Esophagus muscularis mucosa (tissue), 4 donors: ENCODE measurements around the gene SDK1. TPM values are rescaled to one million over a fixed set of nuclear protein-coding genes. Genes with fewer than 3 reads are reported as not detected.

Experiments used
- DNase-seq: peaks from one replicate; pipeline ENCODE4 v3.0.0-alpha.2; 2017; ENCODE audit errors: extremely low spot score
- H3K27ac ChIP-seq, 4 donors: fragments of 200-600 bp; sonication (generic); replicated peaks in 1 of 4; 1 replicate in 3 of 4; 2 replicates in 1 of 4; pipeline ENCODE4 v1.5.1; 2016 to 2019; ENCODE audit warnings: mild to moderate bottlenecking in 1 of 4
- H3K27me3 ChIP-seq, 4 donors: fragments of 200-600 bp; sonication (generic); one replicate each; pipeline versions ENCODE4 v1.5.1 to v1.6.0; 2016 to 2019
- H3K36me3 ChIP-seq, 4 donors: fragments of 200-600 bp; sonication (generic); one replicate each; pipeline ENCODE4 v1.5.1; 2016 to 2019
- H3K4me1 ChIP-seq, 4 donors: fragments of 200-600 bp; sonication (generic); one replicate each; pipeline ENCODE4 v1.5.1; 2016 to 2019
- H3K4me3 ChIP-seq, 4 donors: fragments of 200-600 bp; sonication (generic); 1 replicate in 2 of 4; 2 replicates in 2 of 4; pipeline ENCODE4 v1.5.1; 2016 to 2019; ENCODE audit warnings: mild to moderate bottlenecking in 4 of 4, moderate library complexity in 1 of 4
- H3K9me3 ChIP-seq, 4 donors: fragments of 200-600 bp; sonication (generic); 1 replicate in 3 of 4; 2 replicates in 1 of 4; pipeline ENCODE4 v1.5.1; 2016 to 2019
- EP300 ChIP-seq: sonication (generic); formaldehyde crosslinking; IDR thresholded peaks from one replicate; pipeline ENCODE4 v1.6.1; 2017; ENCODE audit warnings: antibody characterized with exemption
- POLR2A ChIP-seq: fragments of 450-650 bp; IDR thresholded peaks from one replicate; pipeline ENCODE4 v1.6.1; 2017; ENCODE audit warnings: antibody characterized with exemption, moderate library complexity, mild to moderate bottlenecking, low read depth
- POLR2AphosphoS5 ChIP-seq, 2 donors: sonication (generic); formaldehyde crosslinking; IDR thresholded peaks; one replicate each; pipeline ENCODE4 v1.6.1; 2017; ENCODE audit warnings: antibody characterized with exemption in 2 of 2
- WGBS: methylation state at CpG from one replicate; pipeline ENCODE4 v1.1.5; 2018; 5-methylcytosine and 5-hydroxymethylcytosine counted together
- intact Hi-C: fragments of 100-400 bp; cut with DNase I; formaldehyde crosslinking; loops from one replicate; pipeline ENCODE4 v1.15.1; 2023
- total RNA-seq, 4 donors: library from RNA; depleted of rRNA; stranded (reverse); fragments of >200 nt; gene quantifications; one replicate each; pipeline versions ENCODE4 v1.1.0 to v1.2.1, GENCODE V29; 2016
- TF ChIP-seq, protein P1 (sequence below), 3 experiments: fragments of 200-600 bp in 2 of 3; fragments of 450-650 bp in 1 of 3; sonication (generic) in 2 of 3; IDR thresholded peaks; one replicate each; pipeline ENCODE4 v1.5.1; 2017 to 2019; ENCODE audit warnings: antibody characterized with exemption in 3 of 3, mild to moderate bottlenecking in 2 of 3, moderate library complexity in 1 of 3

SDK1 gene
- total RNA-seq, 4 donors from 2014 or later = 7.8 to 18.6 (median 12.0) TPM

GRCh38 chr7:3958109-3958483 is 657.0 kb downstream of the SDK1 start:
- no peak overlapping the region for H3K27ac ChIP-seq
- TF ChIP-seq POLR2A (no peak), EP300 (no peak), POLR2AphosphoS5 (IDR thresholded peaks at IDR 0.05) (no peak)
- TF ChIP-seq, protein P1, sequence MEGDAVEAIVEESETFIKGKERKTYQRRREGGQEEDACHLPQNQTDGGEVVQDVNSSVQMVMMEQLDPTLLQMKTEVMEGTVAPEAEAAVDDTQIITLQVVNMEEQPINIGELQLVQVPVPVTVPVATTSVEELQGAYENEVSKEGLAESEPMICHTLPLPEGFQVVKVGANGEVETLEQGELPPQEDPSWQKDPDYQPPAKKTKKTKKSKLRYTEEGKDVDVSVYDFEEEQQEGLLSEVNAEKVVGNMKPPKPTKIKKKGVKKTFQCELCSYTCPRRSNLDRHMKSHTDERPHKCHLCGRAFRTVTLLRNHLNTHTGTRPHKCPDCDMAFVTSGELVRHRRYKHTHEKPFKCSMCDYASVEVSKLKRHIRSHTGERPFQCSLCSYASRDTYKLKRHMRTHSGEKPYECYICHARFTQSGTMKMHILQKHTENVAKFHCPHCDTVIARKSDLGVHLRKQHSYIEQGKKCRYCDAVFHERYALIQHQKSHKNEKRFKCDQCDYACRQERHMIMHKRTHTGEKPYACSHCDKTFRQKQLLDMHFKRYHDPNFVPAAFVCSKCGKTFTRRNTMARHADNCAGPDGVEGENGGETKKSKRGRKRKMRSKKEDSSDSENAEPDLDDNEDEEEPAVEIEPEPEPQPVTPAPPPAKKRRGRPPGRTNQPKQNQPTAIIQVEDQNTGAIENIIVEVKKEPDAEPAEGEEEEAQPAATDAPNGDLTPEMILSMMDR (IDR thresholded peaks at IDR 0.05) = no peak
- no peak for DNase-seq

GRCh38 chr7:3959364-3959763 is 658.3 kb downstream of the SDK1 start:
- intact Hi-C loops = no loop called here
- Histone ChIP-seq H3K4me3 (no peak overlapping the region), H3K4me1 (no peaks in the 10 kb centered on the region), H3K36me3 (no peaks in the 10 kb centered on the region), H3K27me3 (no peaks in the 10 kb centered on the region), H3K27ac (no peak overlapping the region), H3K9me3 (no peaks in the 10 kb centered on the region)
- 97% methylated on average over 6 of the region's 6 CpGs for WGBS
- no peak for DNase-seq
- TF ChIP-seq POLR2AphosphoS5 (IDR thresholded peaks at IDR 0.05) = no peak
- no peak for TF ChIP-seq EP300
- TF ChIP-seq, protein P1 (IDR thresholded peaks at IDR 0.05) = no peak
- TF ChIP-seq POLR2A = no peak

More at GRCh38 chr7:3958109-3958483, 657.0 kb downstream of the SDK1 start:
- no peaks in the 10 kb centered on the region for H3K27me3 ChIP-seq
- intact Hi-C loops = no loop called here
- 75% methylated on average over 5 of the region's 5 CpGs for WGBS
- no peaks in the 10 kb centered on the region for H3K4me1 ChIP-seq
- H3K36me3 ChIP-seq = no peaks in the 10 kb centered on the region
- no peaks in the 10 kb centered on the region for H3K9me3 ChIP-seq
- no peak overlapping the region for H3K4me3 ChIP-seq

DNA sequence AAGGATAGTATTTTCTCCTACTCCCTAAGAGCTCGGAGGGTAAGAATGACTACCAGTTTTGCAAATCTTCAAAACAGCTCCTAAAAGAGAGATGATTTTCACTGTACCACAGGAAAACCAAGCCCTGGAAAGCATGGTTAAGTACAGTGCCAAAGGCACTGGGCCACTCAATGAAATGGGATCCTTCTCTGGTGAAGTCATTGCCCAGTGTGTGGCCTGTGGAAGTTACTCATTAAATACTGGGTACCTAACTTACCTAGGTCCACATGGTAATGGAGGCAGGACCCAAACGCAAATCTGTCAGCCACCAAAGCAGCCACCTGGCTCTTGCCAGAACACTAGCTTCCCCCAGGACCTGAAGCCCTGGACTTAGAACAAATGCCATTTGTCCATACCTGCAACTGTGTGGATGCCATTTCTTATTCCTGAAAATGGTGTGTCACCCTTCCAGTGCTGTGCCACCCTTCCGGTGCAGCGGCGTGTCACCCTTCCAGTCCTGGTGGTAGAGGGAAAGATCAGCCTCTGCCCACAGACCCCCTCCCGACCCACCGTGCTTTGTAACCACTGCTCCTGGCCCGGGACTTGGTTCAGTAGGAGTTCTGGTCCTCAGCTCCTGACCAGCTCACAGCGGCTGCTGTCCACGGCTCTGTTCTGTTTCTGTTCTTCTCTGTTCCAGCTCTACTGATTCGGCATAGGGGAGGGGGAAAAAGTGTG is 659.2 kb downstream of the SDK1 start:
- Histone ChIP-seq H3K36me3 (no peaks in the 10 kb centered on the region), H3K27me3 (no peaks in the 10 kb centered on the region), H3K4me3 (no peak overlapping the region), H3K9me3 (no peaks in the 10 kb centered on the region), H3K27ac (no peak overlapping the region), H3K4me1 (no peaks in the 10 kb centered on the region)
- TF ChIP-seq, protein P1 (IDR thresholded peaks at IDR 0.05) = no peak
- no peak for TF ChIP-seq POLR2A
- TF ChIP-seq EP300 = no peak
- TF ChIP-seq POLR2AphosphoS5 (IDR thresholded peaks at IDR 0.05) = no peak
- no peak for DNase-seq
- intact Hi-C loops = no loop called here
- WGBS = 93% methylated on average over 11 of the region's 11 CpGs

DNA sequence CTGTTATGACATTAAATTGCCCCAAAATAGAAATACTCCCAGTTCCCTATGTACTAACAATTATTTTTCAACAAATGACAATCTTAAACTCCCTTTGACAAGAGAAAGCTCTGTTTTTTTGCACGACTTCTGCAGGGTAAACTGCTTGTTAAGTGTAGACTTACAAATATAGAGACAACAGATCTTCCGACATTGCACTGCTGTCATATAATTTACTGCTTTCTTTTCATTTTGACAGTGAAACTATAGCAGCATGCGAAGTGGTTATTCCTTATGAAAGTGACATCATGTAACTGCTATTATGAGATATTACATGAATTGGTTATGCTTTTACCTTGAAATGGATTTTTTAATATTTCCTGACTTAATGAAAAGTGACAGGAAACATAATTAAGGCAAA is 659.9 kb downstream of the SDK1 start:
- H3K4me1 ChIP-seq = no peaks in the 10 kb centered on the region
- intact Hi-C loops = no loop called here
- no peaks in the 10 kb centered on the region for H3K27me3 ChIP-seq
- no peak overlapping the region for H3K4me3 ChIP-seq
- H3K9me3 ChIP-seq = no peaks in the 10 kb centered on the region
- no peaks in the 10 kb centered on the region for H3K36me3 ChIP-seq
- no peak for DNase-seq
- 88% methylated on average over 3 of the region's 3 CpGs for WGBS
- H3K27ac ChIP-seq = no peak overlapping the region
- TF ChIP-seq POLR2AphosphoS5 (IDR thresholded peaks at IDR 0.05) = no peak
- TF ChIP-seq EP300 = no peak
- TF ChIP-seq POLR2A = no peak
- TF ChIP-seq, protein P1 (IDR thresholded peaks at IDR 0.05) = no peak
